Measurements from ENCODE around the gene ST6GALNAC4. TPM values are rescaled to one million over a fixed set of nuclear protein-coding genes. Genes with fewer than 3 reads are reported as not detected.

Gene ST6GALNAC4
- total and polyA plus RNA-seq, 9 of the 15 experiments (the other 6 are each of a cell fraction or from before 2014, with no cell fraction given), result 2.6 to 43.1 (median 15.4) TPM

- in situ Hi-C loops (cut with MboI), result loop anchor here (5.0 to 25.0 kb wide), 2 partner anchors 33 to 973 kb away; partner anchors contain the start of gene AK1
- Histone ChIP-seq H3K4me1 (replicated peaks in 1 of 2; ENCODE audit: control insufficient read depth in 2 of 2, insufficient read depth in 2 of 2, low read length in 2 of 2) (peaks cover 21 to 48% of the 10 kb centered on the region in 2 experiments), H3K79me2 (ENCODE audit: control insufficient read depth, insufficient read depth, low read length) (peaks cover 7% of the 10 kb centered on the region; the same call in 1 of the 3 replicates), H4K20me1 (replicated peaks; ENCODE audit: control insufficient read depth, insufficient read depth, low read length) (no peaks in the 10 kb centered on the region), H3K27ac (ENCODE audit: extremely low read depth, low read depth, low read length) (peak overlapping the region; percentile 36; the same call in 1 of the 3 replicates), H3K9me1 (ENCODE audit: control insufficient read depth, insufficient read depth, low read length) (no peaks in the 10 kb centered on the region), H3K9ac (ENCODE audit: insufficient read depth in 1 of 2, low read depth in 2 of 2, low read length in 2 of 2) (peak overlapping the region; percentile 14 to 87; a peak in 3 of 4 replicates), H3K9me3 (replicated peaks; ENCODE audit: control insufficient read depth, insufficient read depth, low read depth, low read length) (no peaks in the 10 kb centered on the region), H3K4me2 (ENCODE audit: insufficient read depth, low read length) (peak overlapping the region; percentile 45), H3K27me3 (ENCODE audit: control insufficient read depth in 2 of 2, insufficient read depth in 2 of 2, low read length in 2 of 2) (no peaks in the 10 kb centered on the region), H3K36me3 (ENCODE audit: control insufficient read depth, insufficient read depth, low read length) (peaks cover 56% of the 10 kb centered on the region; the same call in 2 of the 3 replicates), H2AFZ (ENCODE audit: low read depth, low read length) (no peak overlapping the region), H3K4me3 (no peak overlapping the region)
- intact Hi-C loops (cut with micrococcal nuclease), result loop anchor here (10.0 kb wide), 1 partner anchor 406 kb away; no protein-coding TSS in a partner anchor
- FAIRE-seq (no peak), DNase-seq (ENCODE audit: extremely low read depth in 1 of 4, low spot score in 3 of 4) (no peak), ATAC-seq (peak; percentile 14)
- WGBS (ENCODE audit: insufficient coverage, low coverage, missing lambda C conversion rate), result 59% methylated on average over 5 of the region's 6 CpGs
- ChIA-PET CTCF (ENCODE audit: low intra/inter-chr PET ratio) (interaction anchor here (0.7 kb wide), 1 partner anchor 175 kb away, joined by 4 read pairs; the partner anchor contains the start of gene TOR2A), POLR2A (interaction anchor here (0.7 to 2.0 kb wide), 2 partner anchors 13 to 118 kb away, joined by 3 to 8 read pairs; no protein-coding TSS in a partner anchor)
- no TSS peak for BruUV-seq (replicated peaks)
- TF ChIP-seq ZFP36 (IDR thresholded peaks at IDR 0.05; ENCODE audit: low read depth, low read length, partially characterized antibody) (peak; percentile 98), EP400 (IDR thresholded peaks at IDR 0.05) (peak; percentile 27; the same call in 1 of the 2 replicates), BMI1 (IDR thresholded peaks at IDR 0.05; ENCODE audit: low read length) (no peak), HDGF (IDR thresholded peaks at IDR 0.05) (0 out of 2 replicates have a peak, but pooled peaks have one; percentile 69), TEAD4 (IDR thresholded peaks at IDR 0.05; ENCODE audit: low read length) (no peak), TEAD4 (CRISPR knock-in tag; IDR thresholded peaks at IDR 0.05; ENCODE audit: borderline replicate concordance) (no peak), RAD21 (CRISPR knock-in tag; conservative IDR thresholded peaks at IDR 0.05 in 1 of 2, IDR thresholded peaks at IDR 0.05 in 1 of 2) (peak in 1 of 2 experiments; percentile 46; a peak in 3 of 4 replicates)
- TF ChIP-seq, protein P1, sequence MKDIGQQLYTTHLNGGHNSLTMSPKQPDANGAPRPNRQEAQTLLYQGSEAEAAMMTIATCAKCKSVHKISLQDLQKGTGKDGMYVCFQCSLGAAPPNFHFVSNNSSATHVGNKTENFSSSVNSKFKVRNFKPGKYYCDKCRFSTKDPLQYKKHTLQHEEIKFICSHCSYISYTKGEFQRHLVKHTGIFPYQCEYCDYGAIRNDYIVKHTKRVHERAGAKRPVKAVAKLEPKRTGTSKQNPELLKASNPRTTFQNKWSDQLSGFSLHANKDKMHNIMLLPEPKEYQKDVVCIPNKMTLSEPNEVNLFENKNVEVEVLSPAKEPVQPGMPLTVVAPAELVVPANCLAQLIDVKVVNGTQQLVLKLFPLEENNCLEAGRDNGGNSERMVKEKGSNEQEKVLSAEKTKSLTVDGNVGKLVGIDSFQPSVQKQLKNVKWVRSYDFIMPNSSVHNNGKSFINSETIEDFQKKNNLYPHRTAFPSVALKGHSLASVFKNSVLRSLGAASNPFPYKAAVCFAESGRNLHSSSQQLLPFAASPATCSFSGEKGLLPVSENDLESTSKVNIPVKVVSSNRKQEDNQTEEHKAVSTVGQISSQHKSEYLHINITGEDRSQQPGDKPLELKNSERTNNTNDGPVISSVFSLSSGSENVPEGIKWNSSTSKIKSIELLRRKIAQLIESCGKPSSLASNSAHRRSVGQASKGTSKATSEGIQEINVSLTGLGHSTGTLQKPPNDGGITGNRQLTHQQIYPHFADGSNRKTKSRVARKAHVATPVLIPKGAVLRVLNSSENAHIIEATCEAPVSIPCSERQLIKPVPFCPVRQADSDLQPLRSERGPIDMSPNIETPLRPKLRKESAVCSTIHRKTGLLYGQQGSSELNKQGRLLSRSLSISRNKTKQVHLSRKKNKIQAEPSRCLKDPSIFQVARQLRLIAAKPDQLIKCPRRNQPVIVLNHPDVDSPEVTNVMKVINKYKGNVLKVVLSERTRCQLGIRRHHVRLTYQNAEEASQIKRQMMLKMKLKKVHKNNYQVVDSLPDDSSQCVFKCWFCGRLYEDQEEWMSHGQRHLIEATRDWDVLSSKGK (CRISPR knock-in tag; IDR thresholded peaks at IDR 0.05), result no peak
- TF ChIP-seq, protein P2, sequence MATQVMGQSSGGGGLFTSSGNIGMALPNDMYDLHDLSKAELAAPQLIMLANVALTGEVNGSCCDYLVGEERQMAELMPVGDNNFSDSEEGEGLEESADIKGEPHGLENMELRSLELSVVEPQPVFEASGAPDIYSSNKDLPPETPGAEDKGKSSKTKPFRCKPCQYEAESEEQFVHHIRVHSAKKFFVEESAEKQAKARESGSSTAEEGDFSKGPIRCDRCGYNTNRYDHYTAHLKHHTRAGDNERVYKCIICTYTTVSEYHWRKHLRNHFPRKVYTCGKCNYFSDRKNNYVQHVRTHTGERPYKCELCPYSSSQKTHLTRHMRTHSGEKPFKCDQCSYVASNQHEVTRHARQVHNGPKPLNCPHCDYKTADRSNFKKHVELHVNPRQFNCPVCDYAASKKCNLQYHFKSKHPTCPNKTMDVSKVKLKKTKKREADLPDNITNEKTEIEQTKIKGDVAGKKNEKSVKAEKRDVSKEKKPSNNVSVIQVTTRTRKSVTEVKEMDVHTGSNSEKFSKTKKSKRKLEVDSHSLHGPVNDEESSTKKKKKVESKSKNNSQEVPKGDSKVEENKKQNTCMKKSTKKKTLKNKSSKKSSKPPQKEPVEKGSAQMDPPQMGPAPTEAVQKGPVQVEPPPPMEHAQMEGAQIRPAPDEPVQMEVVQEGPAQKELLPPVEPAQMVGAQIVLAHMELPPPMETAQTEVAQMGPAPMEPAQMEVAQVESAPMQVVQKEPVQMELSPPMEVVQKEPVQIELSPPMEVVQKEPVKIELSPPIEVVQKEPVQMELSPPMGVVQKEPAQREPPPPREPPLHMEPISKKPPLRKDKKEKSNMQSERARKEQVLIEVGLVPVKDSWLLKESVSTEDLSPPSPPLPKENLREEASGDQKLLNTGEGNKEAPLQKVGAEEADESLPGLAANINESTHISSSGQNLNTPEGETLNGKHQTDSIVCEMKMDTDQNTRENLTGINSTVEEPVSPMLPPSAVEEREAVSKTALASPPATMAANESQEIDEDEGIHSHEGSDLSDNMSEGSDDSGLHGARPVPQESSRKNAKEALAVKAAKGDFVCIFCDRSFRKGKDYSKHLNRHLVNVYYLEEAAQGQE (IDR thresholded peaks at IDR 0.05; ENCODE audit: borderline replicate concordance), result 0 out of 2 replicates have a peak, but pooled peaks have one; percentile 19
- TF ChIP-seq, protein P2 (CRISPR knock-in tag; IDR thresholded peaks at IDR 0.05; ENCODE audit: low read depth), result no peak
These were observed 6.1 kb downstream of the ST6GALNAC4 start for GRCh38 chr9:127910613-127911205.
